ENCODE measurements around the gene ARID1B. TPM values are rescaled to one million over a fixed set of nuclear protein-coding genes. Genes with fewer than 3 reads are reported as not detected.

The ARID1B gene
- total RNA-seq, 2 donors from 2014 or later = 65.1 to 99.4 TPM

- WGBS = 79% methylated on average over 5 of the region's 5 CpGs
- H3K27me3 ChIP-seq (replicated peaks; ENCODE audit: insufficient read depth) = no peaks in the 10 kb centered on the region
- no peaks in the 10 kb centered on the region for H3K9me3 ChIP-seq
- H3K4me1 ChIP-seq (replicated peaks) = no peaks in the 10 kb centered on the region
- no peak overlapping the region for H3K4me3 ChIP-seq
- TF ChIP-seq POLR2AphosphoS5 (IDR thresholded peaks at IDR 0.05) (no peak), CTCF (IDR thresholded peaks at IDR 0.05) (no peak), POLR2A (IDR thresholded peaks at IDR 0.05) (no peak)
- no peak overlapping the region for H3K27ac ChIP-seq
- DNase-seq (ENCODE audit: low spot score) = no peak
- intact Hi-C loops (cut with DNase I) = no loop called here
- H3K36me3 ChIP-seq = no peaks in the 10 kb centered on the region
Measured at GRCh38 chr6:156917213-156917612, 140.0 kb downstream of the ARID1B start.

GRCh38 chr6:156918647-156919046 lies 141.5 kb downstream of the ARID1B start:
- intact Hi-C loops (cut with DNase I) = no loop called here
- Histone ChIP-seq H3K36me3 (no peaks in the 10 kb centered on the region), H3K9me3 (no peaks in the 10 kb centered on the region), H3K4me1 (replicated peaks) (no peaks in the 10 kb centered on the region), H3K27me3 (replicated peaks; ENCODE audit: insufficient read depth) (no peaks in the 10 kb centered on the region), H3K27ac (no peak overlapping the region), H3K4me3 (no peak overlapping the region)
- no peak for DNase-seq (ENCODE audit: low spot score)
- whole genome bisulfite sequencing = 69% methylated on average over 7 of the region's 7 CpGs
- TF ChIP-seq POLR2A (IDR thresholded peaks at IDR 0.05) (no peak), POLR2AphosphoS5 (IDR thresholded peaks at IDR 0.05) (no peak), CTCF (IDR thresholded peaks at IDR 0.05) (no peak)

- no peak overlapping the region for H3K4me3 ChIP-seq
- no peaks in the 10 kb centered on the region for H3K4me1 ChIP-seq (replicated peaks)
- no peak overlapping the region for H3K27ac ChIP-seq
- 94% methylated on average over 2 of the region's 2 CpGs for WGBS
- intact Hi-C loops (cut with DNase I) = no loop called here
- no peak for TF ChIP-seq CTCF (IDR thresholded peaks at IDR 0.05)
- no peak for TF ChIP-seq POLR2AphosphoS5 (IDR thresholded peaks at IDR 0.05)
- no peak for TF ChIP-seq POLR2A (IDR thresholded peaks at IDR 0.05)
- H3K27me3 ChIP-seq (replicated peaks; ENCODE audit: insufficient read depth) = no peaks in the 10 kb centered on the region
- no peaks in the 10 kb centered on the region for H3K36me3 ChIP-seq
- DNase-seq (ENCODE audit: low spot score) = no peak
- no peaks in the 10 kb centered on the region for H3K9me3 ChIP-seq
Measured at GRCh38 chr6:156919370-156919769, 142.2 kb downstream of the ARID1B start.

- Histone ChIP-seq H3K36me3 (no peaks in the 10 kb centered on the region), H3K4me1 (replicated peaks) (no peaks in the 10 kb centered on the region), H3K27me3 (replicated peaks; ENCODE audit: insufficient read depth) (no peaks in the 10 kb centered on the region), H3K4me3 (no peak overlapping the region), H3K27ac (no peak overlapping the region), H3K9me3 (no peaks in the 10 kb centered on the region)
- intact Hi-C loops (cut with DNase I) = no loop called here
- DNase-seq (ENCODE audit: low spot score) = no peak
- TF ChIP-seq CTCF (IDR thresholded peaks at IDR 0.05) (no peak), POLR2AphosphoS5 (IDR thresholded peaks at IDR 0.05) (no peak), POLR2A (IDR thresholded peaks at IDR 0.05) (no peak)
- WGBS = 91% methylated on average over 5 of the region's 5 CpGs
Measured at GRCh38 chr6:156919814-156920369, 142.7 kb downstream of the ARID1B start.

- TF ChIP-seq CTCF (IDR thresholded peaks at IDR 0.05) = no peak
- no peak for TF ChIP-seq POLR2A (IDR thresholded peaks at IDR 0.05)
- intact Hi-C loops (cut with DNase I) = no loop called here
- no peaks in the 10 kb centered on the region for H3K36me3 ChIP-seq
- H3K27ac ChIP-seq = no peak overlapping the region
- WGBS = 85% methylated on average over 4 of the region's 4 CpGs
- no peaks in the 10 kb centered on the region for H3K4me1 ChIP-seq (replicated peaks)
- H3K4me3 ChIP-seq = no peak overlapping the region
- DNase-seq (ENCODE audit: low spot score) = no peak
- no peaks in the 10 kb centered on the region for H3K9me3 ChIP-seq
- H3K27me3 ChIP-seq (replicated peaks; ENCODE audit: insufficient read depth) = no peaks in the 10 kb centered on the region
Measured at GRCh38 chr6:156924246-156924645, 147.1 kb downstream of the ARID1B start.

Measured in prostate gland (tissue), 2 donors.